Type B pancreatic cell (in vitro differentiated cells): ENCODE results near the gene PET117. TPM values are rescaled to one million over a fixed set of nuclear protein-coding genes. Genes with fewer than 3 reads are reported as not detected.

Experiments
- DNase-seq: peaks from one replicate; pipeline ENCODE4 v3.0.0; 2021; ENCODE audit warnings: mixed read lengths; ENCODE audit not compliant: unreplicated experiment; ENCODE audit errors: extremely low spot score
- H3K27ac Mint-ChIP-seq: 2 replicates; pipeline ENCODE4 v1.8.0; 2021; ENCODE audit warnings: mild to moderate bottlenecking, mixed read lengths
- H3K27me3 Mint-ChIP-seq: 2 replicates; pipeline ENCODE4 v1.8.0; 2021; ENCODE audit warnings: mixed read lengths
- H3K36me3 Mint-ChIP-seq: 2 replicates; pipeline ENCODE4 v1.8.0; 2021; ENCODE audit warnings: mixed read lengths
- H3K4me1 Mint-ChIP-seq: one replicate; pipeline ENCODE4 v1.8.0; 2021; ENCODE audit warnings: mixed read lengths; ENCODE audit not compliant: unreplicated experiment
- H3K4me3 Mint-ChIP-seq: 2 replicates; pipeline ENCODE4 v1.8.0; 2021; ENCODE audit warnings: mild to moderate bottlenecking, mixed read lengths
- H3K9me3 Mint-ChIP-seq: 2 replicates; pipeline ENCODE4 v1.8.0; 2021; ENCODE audit warnings: mixed read lengths
- CTCF ChIP-seq: fragments of 200-600 bp; sonication (generic); conservative IDR thresholded peaks from 2 replicates; pipeline ENCODE4 v1.5.0; 2021; ENCODE audit warnings: antibody characterized with exemption, mild to moderate bottlenecking
- total RNA-seq: library from RNA; stranded (reverse); gene quantifications from 2 replicates; pipeline ENCODE4 v1.2.1, GENCODE V29; 2021; ENCODE audit warnings: low replicate concordance

The PET117 gene
- total RNA-seq, 1 donor from 2014 or later = 17.8 TPM

- DNase-seq = no peak
- Mint-ChIP-seq H3K9me3 (no peaks in the 10 kb centered on the region), H3K36me3 (peaks cover 49% of the 10 kb centered on the region), H3K4me3 (no peak overlapping the region), H3K27me3 (no peaks in the 10 kb centered on the region), H3K27ac (no peak overlapping the region), H3K4me1 (no peaks in the 10 kb centered on the region)
- TF ChIP-seq CTCF = no peak
Observed at GRCh38 chr20:18180815-18181214, 43.2 kb downstream of the PET117 start.

GRCh38 chr20:18187020-18187419 lies 49.4 kb downstream of the PET117 start:
- no peak for DNase-seq
- no peak overlapping the region for H3K4me3 Mint-ChIP-seq
- peak overlapping the region; percentile 2 for H3K27ac Mint-ChIP-seq
- peaks cover 3% of the 10 kb centered on the region for H3K4me1 Mint-ChIP-seq
- peaks cover 38% of the 10 kb centered on the region for H3K36me3 Mint-ChIP-seq
- TF ChIP-seq CTCF = no peak
- no peaks in the 10 kb centered on the region for H3K27me3 Mint-ChIP-seq
- H3K9me3 Mint-ChIP-seq = no peaks in the 10 kb centered on the region

- Mint-ChIP-seq H3K9me3 (no peaks in the 10 kb centered on the region), H3K27me3 (no peaks in the 10 kb centered on the region), H3K27ac (no peak overlapping the region), H3K4me3 (no peak overlapping the region), H3K4me1 (peaks cover 3% of the 10 kb centered on the region), H3K36me3 (peaks cover 28% of the 10 kb centered on the region)
- TF ChIP-seq CTCF = no peak
- DNase-seq = no peak
Observed at GRCh38 chr20:18188434-18188833, 50.8 kb downstream of the PET117 start.

GRCh38 chr20:18190338-18191233 lies 52.9 kb downstream of the PET117 start:
- no peak overlapping the region for H3K27ac Mint-ChIP-seq
- H3K4me3 Mint-ChIP-seq = no peak overlapping the region

GRCh38 chr20:18191306-18191705 lies 53.6 kb downstream of the PET117 start:
- no peaks in the 10 kb centered on the region for H3K27me3 Mint-ChIP-seq
- no peaks in the 10 kb centered on the region for H3K9me3 Mint-ChIP-seq
- H3K36me3 Mint-ChIP-seq = peaks cover 18% of the 10 kb centered on the region
- TF ChIP-seq CTCF = no peak
- DNase-seq = no peak
- no peak overlapping the region for H3K4me3 Mint-ChIP-seq
- H3K27ac Mint-ChIP-seq = no peak overlapping the region
- H3K4me1 Mint-ChIP-seq = peaks cover 3% of the 10 kb centered on the region

More at GRCh38 chr20:18190338-18191233, 52.9 kb downstream of the PET117 start:
- H3K36me3 Mint-ChIP-seq = peaks cover 19% of the 10 kb centered on the region
- TF ChIP-seq CTCF = no peak
- no peaks in the 10 kb centered on the region for H3K9me3 Mint-ChIP-seq
- H3K4me1 Mint-ChIP-seq = peaks cover 3% of the 10 kb centered on the region
- no peaks in the 10 kb centered on the region for H3K27me3 Mint-ChIP-seq
- DNase-seq = no peak

Other genes with a start within 250 kb of the PET117 start
- gene SNX5, start 169.1 kb upstream of the PET117 start, total RNA-seq = 87.4 and 115 TPM in 2 replicates
- gene MGME1, start 168.8 kb upstream of the PET117 start, total RNA-seq = 31.2 and 32.7 TPM in 2 replicates
- 7.3 and 17.5 TPM in 2 replicates for gene OVOL2, start 79.9 kb upstream of the PET117 start, total RNA-seq
- 19.7 and 24.9 TPM in 2 replicates for gene KAT14, start within 50 bp of the PET117 start, total RNA-seq
- gene ZNF133, start 150.7 kb downstream of the PET117 start, total RNA-seq = 14.1 and 19.8 TPM in 2 replicates